COLO668 (cell line): ENCODE measurements around the gene MUC22.
A peak's percentile ranks its signal among the peaks of the same experiment; 100 is the strongest.

Experiments
- DNase-seq: peaks from one replicate; lab custom pipeline; 2025; ENCODE audit not compliant: unreplicated experiment; lab: John Stamatoyannopoulos, UW

The MUC22 gene

GRCh38 chr6:31075528-31075927, 65.3 kb downstream of the MUC22 start:
- no peak for DNase-seq

GRCh38 chr6:31076611-31077010, 66.3 kb downstream of the MUC22 start:
- no peak for DNase-seq

- peak; percentile 33 for DNase-seq
These were observed 69.5 kb downstream of the MUC22 start for GRCh38 chr6:31079656-31080261.

GRCh38 chr6:31081872-31082271, 71.6 kb downstream of the MUC22 start:
- DNase-seq, result no peak

- peak; percentile 8 for DNase-seq
These were observed 73.6 kb downstream of the MUC22 start for GRCh38 chr6:31083742-31084354.
